Midbrain (tissue), 1 donor: Measurements from ENCODE around the gene CELSR2.
"Not testable (repeated sequence)": the region's sequence is repeated elsewhere in the genome, so short reads cannot be mapped to it uniquely, and the experiment has no call there.

Experiments
- DNase-seq: peaks from one replicate; lab custom pipeline; 2025; lab: John Stamatoyannopoulos, UW

The CELSR2 gene

GRCh38 chr1:109301874-109302273 lies 52.5 kb downstream of the CELSR2 start:
- DNase-seq: no peak

- peak; percentile 88 for DNase-seq
These were observed 55.0 kb downstream of the CELSR2 start for GRCh38 chr1:109304226-109304920.

GRCh38 chr1:109305991-109306390 lies 56.7 kb downstream of the CELSR2 start:
- DNase-seq: not testable (repeated sequence)

- DNase-seq: no peak
These were observed 57.5 kb downstream of the CELSR2 start, which contains the start of gene MYBPHL for GRCh38 chr1:109306832-109307273. Gene MYBPHL, minus strand, starts transcription at chr1:109307011. Its CDS starts 20 bp downstream, at chr1:109306991.

GRCh38 chr1:109307274-109308021 lies 58.1 kb downstream of the CELSR2 start:
- DNase-seq: peak; percentile 46

GRCh38 chr1:109309347-109309746 lies 60.0 kb downstream of the CELSR2 start:
- no peak for DNase-seq

- no peak for DNase-seq
These were observed 62.9 kb downstream of the CELSR2 start for GRCh38 chr1:109312246-109312645.

- peak; percentile 83 for DNase-seq
These were observed 63.8 kb downstream of the CELSR2 start for GRCh38 chr1:109312978-109313775.

- no peak for DNase-seq
These were observed 65.5 kb downstream of the CELSR2 start for GRCh38 chr1:109314795-109315194.

GRCh38 chr1:109315288-109315687 lies 65.9 kb downstream of the CELSR2 start:
- no peak for DNase-seq

- no peak for DNase-seq
These were observed 67.2 kb downstream of the CELSR2 start for GRCh38 chr1:109316506-109316905.

- DNase-seq: no peak
These were observed 69.8 kb downstream of the CELSR2 start for GRCh38 chr1:109319114-109319513.

- DNase-seq: no peak
These were observed 73.6 kb downstream of the CELSR2 start for GRCh38 chr1:109322974-109323373.
